ENCODE measurements around the gene EFS.

EFS gene

GRCh38 chr14:23409966-23410635 lies 45.1 kb upstream of the EFS start:
- Histone ChIP-seq H3K27ac (ENCODE audit: extremely low read depth, low read depth, low read length) (no peak overlapping the region), H3K4me3 (ENCODE audit: low read depth, low read length) (no peak overlapping the region), H3K4me1 (ENCODE audit: control insufficient read depth, insufficient read depth, low read length) (no peaks in the 10 kb centered on the region), H3K9me3 (ENCODE audit: control insufficient read depth, insufficient read depth, low read depth, low read length) (no peaks in the 10 kb centered on the region), H3K36me3 (ENCODE audit: control insufficient read depth in 2 of 2, insufficient read depth in 1 of 2, low read length in 2 of 2) (no peaks in the 10 kb centered on the region)
- CTCF ChIA-PET, result no interaction called here
- TF ChIP-seq ZNF777 (tag by site-specific recombination; IDR thresholded peaks at IDR 0.05; ENCODE audit: borderline replicate concordance), result no peak
- TF ChIP-seq HIC1 (tag by site-specific recombination; IDR thresholded peaks at IDR 0.05), result no peak
- TF ChIP-seq ZNF175 (tag by site-specific recombination; IDR thresholded peaks at IDR 0.05), result no peak
- no peak for TF ChIP-seq ZFP69B (tag by site-specific recombination; IDR thresholded peaks at IDR 0.05)
- no peak for TF ChIP-seq ZNF707 (tag by site-specific recombination; IDR thresholded peaks at IDR 0.05)
- no peak for TF ChIP-seq ZNF148 (tag by site-specific recombination; IDR thresholded peaks at IDR 0.05; ENCODE audit: borderline replicate concordance)
- no peak for TF ChIP-seq ZBTB17 (tag by site-specific recombination; IDR thresholded peaks at IDR 0.05)
- POLR2A ChIA-PET, result no interaction called here

GRCh38 chr14:23409475-23409874 lies 44.5 kb upstream of the EFS start:
- H3K4me1 ChIP-seq (ENCODE audit: control insufficient read depth, insufficient read depth, low read length), result no peaks in the 10 kb centered on the region
- H3K4me3 ChIP-seq (ENCODE audit: low read depth, low read length), result no peak overlapping the region
- CTCF ChIA-PET, result no interaction called here
- no peak overlapping the region for H3K27ac ChIP-seq (ENCODE audit: extremely low read depth, low read depth, low read length)
- no peaks in the 10 kb centered on the region for H3K9me3 ChIP-seq (ENCODE audit: control insufficient read depth, insufficient read depth, low read depth, low read length)
- TF ChIP-seq ZNF433 (tag by site-specific recombination; IDR thresholded peaks at IDR 0.05; ENCODE audit: low read depth) (no peak), ZNF747 (tag by site-specific recombination; IDR thresholded peaks at IDR 0.05) (no peak), MZF1 (tag by site-specific recombination; IDR thresholded peaks at IDR 0.05; ENCODE audit: borderline replicate concordance) (no peak), ZNF677 (tag by site-specific recombination; IDR thresholded peaks at IDR 0.05) (no peak), ZNF335 (tag by site-specific recombination; conservative IDR thresholded peaks at IDR 0.05) (no peak), ZNF785 (tag by site-specific recombination; IDR thresholded peaks at IDR 0.05) (no peak), ZNF223 (tag by site-specific recombination; IDR thresholded peaks at IDR 0.05) (no peak), ZNF426 (tag by site-specific recombination; IDR thresholded peaks at IDR 0.05) (no peak), ZNF366 (tag by site-specific recombination; conservative IDR thresholded peaks at IDR 0.05) (no peak)
- POLR2A ChIA-PET, result no interaction called here
- no peaks in the 10 kb centered on the region for H3K36me3 ChIP-seq (ENCODE audit: control insufficient read depth in 2 of 2, insufficient read depth in 1 of 2, low read length in 2 of 2)

GRCh38 chr14:23408307-23408630 lies 43.3 kb upstream of the EFS start:
- ChIA-PET POLR2A (no interaction called here), CTCF (no interaction called here)
- no peak overlapping the region for H3K27ac ChIP-seq (ENCODE audit: extremely low read depth, low read depth, low read length)
- H3K9me3 ChIP-seq (ENCODE audit: control insufficient read depth, insufficient read depth, low read depth, low read length), result no peaks in the 10 kb centered on the region
- H3K4me3 ChIP-seq (ENCODE audit: low read depth, low read length), result no peak overlapping the region
- no peaks in the 10 kb centered on the region for H3K36me3 ChIP-seq (ENCODE audit: control insufficient read depth in 2 of 2, insufficient read depth in 1 of 2, low read length in 2 of 2)
- no peaks in the 10 kb centered on the region for H3K4me1 ChIP-seq (ENCODE audit: control insufficient read depth, insufficient read depth, low read length)
- TF ChIP-seq ZNF19 (tag by site-specific recombination; IDR thresholded peaks at IDR 0.05; ENCODE audit: low read depth) (no peak), ZNF837 (tag by site-specific recombination; IDR thresholded peaks at IDR 0.05) (no peak), ZNF704 (tag by site-specific recombination; IDR thresholded peaks at IDR 0.05) (no peak), ZNF274 (IDR thresholded peaks at IDR 0.05; ENCODE audit: low read length) (no peak), ZNF274 (tag by site-specific recombination; IDR thresholded peaks at IDR 0.05; ENCODE audit: borderline replicate concordance) (no peak), ZSCAN30 (tag by site-specific recombination; IDR thresholded peaks at IDR 0.05) (no peak), ZBTB8A (tag by site-specific recombination; IDR thresholded peaks at IDR 0.05) (no peak), ZNF654 (tag by site-specific recombination; IDR thresholded peaks at IDR 0.05; ENCODE audit: low read depth) (no peak), ZNF660 (tag by site-specific recombination; IDR thresholded peaks at IDR 0.05) (no peak), ZNF830 (tag by site-specific recombination; IDR thresholded peaks at IDR 0.05; ENCODE audit: low read depth) (no peak), SP2 (tag by site-specific recombination; IDR thresholded peaks at IDR 0.05) (no peak), ZNF404 (tag by site-specific recombination; IDR thresholded peaks at IDR 0.05) (no peak), OSR2 (tag by site-specific recombination; IDR thresholded peaks at IDR 0.05) (no peak), OVOL3 (tag by site-specific recombination; IDR thresholded peaks at IDR 0.05) (no peak)
